ENCODE data around the gene CHRND. TPM values are rescaled to one million over a fixed set of nuclear protein-coding genes. Genes with fewer than 3 reads are reported as not detected.
"Not testable (repeated sequence)": the region's sequence is repeated elsewhere in the genome, so short reads cannot be mapped to it uniquely, and the experiment has no call there.

CHRND gene
- total and polyA plus RNA-seq, 12 donors, result 0.03 to 0.57 (median 0.17) TPM; not detected in 8

DNA sequence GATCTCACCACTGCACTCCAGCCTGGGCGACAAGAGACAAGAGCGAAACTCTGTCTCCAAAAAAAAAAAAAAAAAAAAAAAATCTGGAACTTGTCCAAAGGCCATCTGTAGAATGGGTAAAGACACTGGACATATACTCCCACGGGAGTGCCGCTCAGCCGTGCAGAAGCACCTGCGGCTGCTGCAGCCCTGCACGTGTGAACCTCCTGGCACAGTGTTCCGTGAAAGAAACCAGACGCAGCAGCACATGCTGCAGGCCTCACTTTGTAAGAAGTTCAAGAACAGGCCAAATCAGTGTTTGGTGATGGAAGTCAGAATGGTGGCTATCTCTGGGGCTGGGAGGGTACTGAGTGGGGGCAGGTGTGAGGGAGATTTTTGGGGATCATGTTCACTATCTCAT, 6.5 kb downstream of the CHRND start:
- peak; percentile 17 to 70 (median 60) for ATAC-seq
- H3K27me3 ChIP-seq, result peaks cover 0 to 3% (median 0%) of the 10 kb centered on the region in 7 donors
- 24 to 36% methylated on average over 9 of the region's 9 CpGs for WGBS, 2 donors
- H3K27ac ChIP-seq, result no peak overlapping the region
- TF ChIP-seq, protein P1, sequence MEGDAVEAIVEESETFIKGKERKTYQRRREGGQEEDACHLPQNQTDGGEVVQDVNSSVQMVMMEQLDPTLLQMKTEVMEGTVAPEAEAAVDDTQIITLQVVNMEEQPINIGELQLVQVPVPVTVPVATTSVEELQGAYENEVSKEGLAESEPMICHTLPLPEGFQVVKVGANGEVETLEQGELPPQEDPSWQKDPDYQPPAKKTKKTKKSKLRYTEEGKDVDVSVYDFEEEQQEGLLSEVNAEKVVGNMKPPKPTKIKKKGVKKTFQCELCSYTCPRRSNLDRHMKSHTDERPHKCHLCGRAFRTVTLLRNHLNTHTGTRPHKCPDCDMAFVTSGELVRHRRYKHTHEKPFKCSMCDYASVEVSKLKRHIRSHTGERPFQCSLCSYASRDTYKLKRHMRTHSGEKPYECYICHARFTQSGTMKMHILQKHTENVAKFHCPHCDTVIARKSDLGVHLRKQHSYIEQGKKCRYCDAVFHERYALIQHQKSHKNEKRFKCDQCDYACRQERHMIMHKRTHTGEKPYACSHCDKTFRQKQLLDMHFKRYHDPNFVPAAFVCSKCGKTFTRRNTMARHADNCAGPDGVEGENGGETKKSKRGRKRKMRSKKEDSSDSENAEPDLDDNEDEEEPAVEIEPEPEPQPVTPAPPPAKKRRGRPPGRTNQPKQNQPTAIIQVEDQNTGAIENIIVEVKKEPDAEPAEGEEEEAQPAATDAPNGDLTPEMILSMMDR (IDR thresholded peaks at IDR 0.05), result no peak
- peak; percentile 32 to 37 for DNase-seq
- H3K4me3 ChIP-seq, result no peak overlapping the region
- intact Hi-C loops (cut with DNase I), result no loop called here
- H3K36me3 ChIP-seq, result no peaks in the 10 kb centered on the region
- peaks cover 0 to 6% (median 0%) of the 10 kb centered on the region in 9 donors for H3K4me1 ChIP-seq
- peaks cover 0 to 9% (median 4%) of the 10 kb centered on the region in 11 donors for H3K9me3 ChIP-seq

DNA sequence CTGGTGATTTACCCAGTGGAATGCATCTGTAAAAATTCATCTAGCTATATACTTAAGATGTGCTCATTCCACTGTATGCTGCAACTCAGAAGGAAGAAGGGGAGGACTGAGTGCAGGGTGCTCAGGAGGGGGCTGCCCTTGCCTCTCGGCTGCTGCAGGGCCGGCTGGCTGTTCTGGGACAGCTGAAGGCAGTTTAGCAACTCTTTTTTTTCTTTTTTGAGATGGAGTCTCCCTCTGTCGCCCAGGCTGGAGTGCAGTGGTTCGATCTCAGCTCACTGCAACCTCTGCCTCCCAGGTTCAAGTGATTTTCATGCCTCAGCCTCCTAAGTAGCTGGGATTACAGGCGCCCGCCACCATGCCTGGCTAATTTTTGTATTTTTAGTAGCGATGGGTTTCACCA, 6.9 kb downstream of the CHRND start:
- intact Hi-C loops (cut with DNase I); H3K36me3 ChIP-seq; H3K4me3 ChIP-seq; H3K9me3 ChIP-seq; H3K27ac ChIP-seq; H3K27me3 ChIP-seq; DNase-seq; H3K4me1 ChIP-seq: not testable (repeated sequence)
- ATAC-seq, result peak in 1 of 8 donors; percentile 3
- 77 to 79% methylated on average over 7 of the region's 7 CpGs for WGBS, 2 donors

DNA sequence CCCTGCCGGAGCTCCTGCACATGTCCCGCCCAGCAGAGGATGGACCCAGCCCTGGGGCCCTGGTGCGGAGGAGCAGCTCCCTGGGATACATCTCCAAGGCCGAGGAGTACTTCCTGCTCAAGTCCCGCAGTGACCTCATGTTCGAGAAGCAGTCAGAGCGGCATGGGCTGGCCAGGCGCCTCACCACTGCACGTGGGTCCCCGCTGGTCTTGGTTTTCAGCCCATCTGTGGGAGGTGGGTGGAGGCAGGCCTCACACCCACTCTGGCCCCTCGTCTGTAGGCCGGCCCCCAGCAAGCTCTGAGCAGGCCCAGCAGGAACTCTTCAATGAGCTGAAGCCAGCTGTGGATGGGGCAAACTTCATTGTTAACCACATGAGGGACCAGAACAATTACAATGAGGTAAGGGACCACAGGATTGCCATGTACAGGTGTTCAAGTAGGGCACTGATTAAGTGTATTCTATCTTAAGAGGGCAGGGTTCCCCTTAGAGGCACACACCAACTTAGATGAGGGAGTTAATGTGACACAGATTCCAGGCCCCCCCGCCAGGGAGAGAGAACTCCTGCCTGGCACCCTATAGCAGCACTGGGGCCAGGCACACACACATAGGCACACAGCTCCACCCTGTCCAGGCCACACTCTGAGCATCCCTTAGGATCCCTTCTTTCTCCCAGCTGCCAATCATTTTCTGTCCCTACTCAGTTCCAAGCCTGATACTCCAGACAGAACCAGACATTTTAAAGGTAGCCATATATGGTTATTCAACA, 8.2 kb downstream of the CHRND start:
- peak in 1 of 8 donors; percentile 11 for ATAC-seq
- intact Hi-C loops (cut with DNase I), result no loop called here
- 61% methylated on average over 13 of the region's 13 CpGs for WGBS, 2 donors
- Histone ChIP-seq H3K27me3 (peaks cover 0 to 3% (median 0%) of the 10 kb centered on the region in 7 donors), H3K36me3 (no peaks in the 10 kb centered on the region), H3K27ac (no peak overlapping the region), H3K9me3 (peaks cover 0 to 9% (median 4%) of the 10 kb centered on the region in 11 donors), H3K4me3 (no peak overlapping the region), H3K4me1 (peaks cover 0 to 12% (median 0%) of the 10 kb centered on the region in 9 donors)
- TF ChIP-seq, protein P1 (IDR thresholded peaks at IDR 0.05), result no peak
- DNase-seq, result peak in 1 of 2 donors; percentile 8

DNA sequence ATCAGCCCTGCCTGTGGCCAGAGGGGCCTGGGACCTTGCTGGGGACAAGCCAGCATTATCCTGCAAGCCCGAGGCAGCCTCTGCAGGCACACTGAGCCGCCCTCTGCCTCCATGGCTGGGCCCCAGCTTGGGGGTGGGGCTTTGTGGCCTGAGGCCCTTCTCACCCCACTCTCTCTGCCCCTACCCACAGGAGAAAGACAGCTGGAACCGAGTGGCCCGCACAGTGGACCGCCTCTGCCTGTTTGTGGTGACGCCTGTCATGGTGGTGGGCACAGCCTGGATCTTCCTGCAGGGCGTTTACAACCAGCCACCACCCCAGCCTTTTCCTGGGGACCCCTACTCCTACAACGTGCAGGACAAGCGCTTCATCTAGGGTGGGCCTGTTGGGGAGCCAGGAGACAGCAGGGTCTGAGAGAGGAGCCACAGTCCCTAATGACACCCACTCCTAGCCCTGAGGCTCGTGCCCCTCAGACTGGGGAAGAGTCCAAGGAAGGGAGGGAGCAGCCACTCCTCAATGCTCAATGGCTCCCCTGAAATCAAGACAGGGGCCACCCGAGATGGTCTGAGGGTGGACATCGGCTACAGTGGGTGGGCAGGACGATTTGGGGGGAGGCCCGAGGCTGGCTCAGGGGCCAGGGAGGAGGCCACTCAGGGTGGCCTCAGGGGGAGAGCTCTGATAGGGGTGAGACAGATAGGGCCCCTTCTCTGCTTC, 9.1 kb downstream of the CHRND start:
- intact Hi-C loops (cut with DNase I), result no loop called here
- TF ChIP-seq, protein P1 (IDR thresholded peaks at IDR 0.05), result no peak
- Histone ChIP-seq H3K4me3 (no peak overlapping the region), H3K36me3 (no peaks in the 10 kb centered on the region), H3K27me3 (peaks cover 0 to 9% (median 0%) of the 10 kb centered on the region in 7 donors), H3K4me1 (peaks cover 0 to 12% (median 0%) of the 10 kb centered on the region in 9 donors), H3K9me3 (peaks cover 0 to 9% (median 4%) of the 10 kb centered on the region in 11 donors), H3K27ac (no peak overlapping the region)
- no peak for ATAC-seq
- DNase-seq, result no peak
- WGBS, 2 donors, result 81 to 86% methylated on average over 14 of the region's 14 CpGs

All from heart right ventricle (tissue), 16 donors.